ENCODE measurements around the gene CHCHD4. TPM values are rescaled to one million over a fixed set of nuclear protein-coding genes. Genes with fewer than 3 reads are reported as not detected.

CHCHD4 gene
- total and polyA plus RNA-seq, 2 donors (not counting 1 experiment from before 2014, with no cell fraction given) = 12.7 to 16.3 TPM

DNA sequence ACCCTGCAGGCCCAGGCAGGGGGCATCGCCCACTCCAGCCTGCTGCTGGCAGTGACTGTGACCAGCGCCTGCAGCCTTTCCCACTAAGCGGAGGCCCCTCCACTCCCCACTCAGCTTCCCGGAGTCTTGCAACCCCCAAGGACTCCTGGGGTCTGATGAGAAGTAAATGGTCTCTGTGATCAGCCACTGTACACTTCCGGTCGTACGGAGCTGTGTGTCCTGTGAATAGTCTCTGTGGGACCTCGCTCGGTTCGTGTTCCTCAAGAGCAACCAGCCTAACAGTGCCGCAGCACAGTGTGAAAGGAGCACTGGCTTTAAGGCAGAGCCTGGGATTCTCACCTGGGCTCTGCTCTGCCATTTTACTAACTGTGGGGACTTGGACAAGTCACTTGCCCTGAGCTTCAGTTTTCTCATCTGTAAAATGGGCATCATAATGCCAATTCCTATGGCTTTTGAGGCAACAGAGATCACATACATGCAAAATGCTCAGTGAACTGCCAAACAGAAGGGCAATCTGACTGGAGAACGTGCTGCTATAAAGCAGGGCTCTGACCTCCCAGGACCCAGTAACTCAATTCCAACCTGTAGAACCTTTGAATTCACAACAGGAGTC lies 26.9 kb upstream of the CHCHD4 start:
- TF ChIP-seq EZH2 (IDR thresholded peaks at IDR 0.05; ENCODE audit: low read length, missing control alignments) = no peak
- TF ChIP-seq, protein P1, sequence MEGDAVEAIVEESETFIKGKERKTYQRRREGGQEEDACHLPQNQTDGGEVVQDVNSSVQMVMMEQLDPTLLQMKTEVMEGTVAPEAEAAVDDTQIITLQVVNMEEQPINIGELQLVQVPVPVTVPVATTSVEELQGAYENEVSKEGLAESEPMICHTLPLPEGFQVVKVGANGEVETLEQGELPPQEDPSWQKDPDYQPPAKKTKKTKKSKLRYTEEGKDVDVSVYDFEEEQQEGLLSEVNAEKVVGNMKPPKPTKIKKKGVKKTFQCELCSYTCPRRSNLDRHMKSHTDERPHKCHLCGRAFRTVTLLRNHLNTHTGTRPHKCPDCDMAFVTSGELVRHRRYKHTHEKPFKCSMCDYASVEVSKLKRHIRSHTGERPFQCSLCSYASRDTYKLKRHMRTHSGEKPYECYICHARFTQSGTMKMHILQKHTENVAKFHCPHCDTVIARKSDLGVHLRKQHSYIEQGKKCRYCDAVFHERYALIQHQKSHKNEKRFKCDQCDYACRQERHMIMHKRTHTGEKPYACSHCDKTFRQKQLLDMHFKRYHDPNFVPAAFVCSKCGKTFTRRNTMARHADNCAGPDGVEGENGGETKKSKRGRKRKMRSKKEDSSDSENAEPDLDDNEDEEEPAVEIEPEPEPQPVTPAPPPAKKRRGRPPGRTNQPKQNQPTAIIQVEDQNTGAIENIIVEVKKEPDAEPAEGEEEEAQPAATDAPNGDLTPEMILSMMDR (conservative IDR thresholded peaks at IDR 0.05 in 1 of 2, IDR thresholded peaks at IDR 0.05 in 1 of 2; ENCODE audit: low read depth in 1 of 2, low read length in 2 of 2) = no peak
- no peaks in the 10 kb centered on the region for H4K20me1 ChIP-seq (ENCODE audit: control insufficient read depth, extremely low read depth, insufficient read depth, low read length)
- H3K4me1 ChIP-seq (ENCODE audit: control insufficient read depth, extremely low read depth, insufficient read depth, low read length) = peaks cover 2% of the 10 kb centered on the region
- H3K4me2 ChIP-seq (ENCODE audit: extremely low read depth, insufficient read depth, low read length) = no peak overlapping the region
- H3K36me3 ChIP-seq (ENCODE audit: control insufficient read depth, insufficient read depth, low read length) = peaks cover 29% of the 10 kb centered on the region
- H3K9ac ChIP-seq (ENCODE audit: insufficient read depth, low read length) = no peak overlapping the region
- no peak overlapping the region for H3K27ac ChIP-seq (ENCODE audit: insufficient read depth, low read length)
- no peaks in the 10 kb centered on the region for H3K27me3 ChIP-seq (ENCODE audit: control insufficient read depth, insufficient read depth, low read length)
- no peak overlapping the region for H3K4me3 ChIP-seq (replicated peaks in 1 of 4; ENCODE audit: control extremely low read depth in 1 of 4, insufficient read depth in 1 of 4, low read depth in 3 of 4, low read length in 4 of 4)
- no peaks in the 10 kb centered on the region for H3K9me3 ChIP-seq (ENCODE audit: control insufficient read depth, insufficient read depth, low read depth, low read length)
- no peak overlapping the region for H2AFZ ChIP-seq (ENCODE audit: low read length)
- no peak for DNase-seq (ENCODE audit: low read depth in 2 of 2)
- H3K79me2 ChIP-seq (ENCODE audit: control insufficient read depth, insufficient read depth, low read length) = no peaks in the 10 kb centered on the region

DNA sequence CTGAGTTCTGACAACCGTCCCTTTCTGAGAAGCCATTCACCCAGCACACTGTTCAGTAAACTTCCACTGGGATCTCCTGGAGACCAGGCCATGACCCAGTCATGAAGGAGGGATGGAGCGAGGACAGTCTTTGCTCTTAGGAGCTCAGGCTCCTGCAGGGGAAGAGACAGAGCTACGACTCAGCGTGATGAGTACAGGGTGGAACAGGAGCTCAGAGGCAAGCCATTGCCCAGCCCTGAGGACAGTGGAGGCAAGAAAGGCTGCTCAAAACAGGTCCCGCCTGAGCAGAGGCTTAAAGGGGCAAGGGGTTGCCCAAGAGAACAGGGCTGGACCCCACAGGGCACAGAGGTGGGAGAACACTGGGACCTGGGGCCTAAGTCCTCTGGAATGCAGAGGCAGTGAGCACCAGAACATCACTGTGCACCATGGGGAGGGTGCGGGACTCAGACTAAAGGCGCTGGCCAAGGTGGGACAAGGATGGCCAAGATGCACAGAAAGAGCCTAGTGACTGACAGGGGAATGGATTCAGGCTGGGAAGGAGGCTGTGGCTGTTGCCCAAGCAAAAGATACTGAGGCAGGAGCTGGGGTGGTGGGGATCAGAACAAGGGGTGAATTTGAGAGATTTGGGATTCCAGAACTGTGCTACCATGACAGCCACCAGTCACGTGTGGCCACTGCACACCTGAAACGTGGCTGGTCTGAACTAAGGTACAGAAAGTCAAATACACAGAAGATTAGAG lies 26.0 kb upstream of the CHCHD4 start:
- no peaks in the 10 kb centered on the region for H3K79me2 ChIP-seq (ENCODE audit: control insufficient read depth, insufficient read depth, low read length)
- DNase-seq (ENCODE audit: low read depth in 2 of 2) = no peak
- no peaks in the 10 kb centered on the region for H3K27me3 ChIP-seq (ENCODE audit: control insufficient read depth, insufficient read depth, low read length)
- H3K36me3 ChIP-seq (ENCODE audit: control insufficient read depth, insufficient read depth, low read length) = peaks cover 34% of the 10 kb centered on the region
- no peak overlapping the region for H3K4me3 ChIP-seq (replicated peaks in 1 of 4; ENCODE audit: control extremely low read depth in 1 of 4, insufficient read depth in 1 of 4, low read depth in 3 of 4, low read length in 4 of 4)
- H2AFZ ChIP-seq (ENCODE audit: low read length) = no peak overlapping the region
- no peak overlapping the region for H3K9ac ChIP-seq (ENCODE audit: insufficient read depth, low read length)
- no peaks in the 10 kb centered on the region for H3K9me3 ChIP-seq (ENCODE audit: control insufficient read depth, insufficient read depth, low read depth, low read length)
- H3K4me1 ChIP-seq (ENCODE audit: control insufficient read depth, extremely low read depth, insufficient read depth, low read length) = peaks cover 8% of the 10 kb centered on the region
- no peaks in the 10 kb centered on the region for H4K20me1 ChIP-seq (ENCODE audit: control insufficient read depth, extremely low read depth, insufficient read depth, low read length)
- TF ChIP-seq EZH2 (IDR thresholded peaks at IDR 0.05; ENCODE audit: low read length, missing control alignments) = no peak
- TF ChIP-seq, protein P1 (conservative IDR thresholded peaks at IDR 0.05 in 1 of 2, IDR thresholded peaks at IDR 0.05 in 1 of 2; ENCODE audit: low read depth in 1 of 2, low read length in 2 of 2) = no peak
- H3K27ac ChIP-seq (ENCODE audit: insufficient read depth, low read length) = no peak overlapping the region
- H3K4me2 ChIP-seq (ENCODE audit: extremely low read depth, insufficient read depth, low read length) = no peak overlapping the region

GRCh38 chr3:14150078-14150477 lies 25.4 kb upstream of the CHCHD4 start:
- Histone ChIP-seq H3K79me2 (ENCODE audit: control insufficient read depth, insufficient read depth, low read length) (no peaks in the 10 kb centered on the region), H3K27ac (ENCODE audit: insufficient read depth, low read length) (no peak overlapping the region), H3K9me3 (ENCODE audit: control insufficient read depth, insufficient read depth, low read depth, low read length) (no peaks in the 10 kb centered on the region), H4K20me1 (ENCODE audit: control insufficient read depth, extremely low read depth, insufficient read depth, low read length) (no peaks in the 10 kb centered on the region), H2AFZ (ENCODE audit: low read length) (no peak overlapping the region), H3K27me3 (ENCODE audit: control insufficient read depth, insufficient read depth, low read length) (no peaks in the 10 kb centered on the region), H3K4me1 (ENCODE audit: control insufficient read depth, extremely low read depth, insufficient read depth, low read length) (peaks cover 14% of the 10 kb centered on the region), H3K4me2 (ENCODE audit: extremely low read depth, insufficient read depth, low read length) (no peak overlapping the region), H3K4me3 (replicated peaks in 1 of 4; ENCODE audit: control extremely low read depth in 1 of 4, insufficient read depth in 1 of 4, low read depth in 3 of 4, low read length in 4 of 4) (no peak overlapping the region), H3K9ac (ENCODE audit: insufficient read depth, low read length) (no peak overlapping the region), H3K36me3 (ENCODE audit: control insufficient read depth, insufficient read depth, low read length) (peaks cover 34% of the 10 kb centered on the region)
- no peak for TF ChIP-seq EZH2 (IDR thresholded peaks at IDR 0.05; ENCODE audit: low read length, missing control alignments)
- TF ChIP-seq, protein P1 (conservative IDR thresholded peaks at IDR 0.05 in 1 of 2, IDR thresholded peaks at IDR 0.05 in 1 of 2; ENCODE audit: low read depth in 1 of 2, low read length in 2 of 2) = no peak
- no peak for DNase-seq (ENCODE audit: low read depth in 2 of 2)

Measured in fibroblast of lung (primary cell).